Mucosa of rectum (tissue), 2 donors: Measurements from ENCODE around the gene BEGAIN.

Experiments
- H3K27ac ChIP-seq, 2 donors: one replicate each; pipeline ENCODE4 v1.7.0; 2013; ENCODE audit warnings: inconsistent platforms in 2 of 2, low read depth in 2 of 2, low read length in 2 of 2
- H3K27me3 ChIP-seq, 2 donors: one replicate each; pipeline ENCODE4 v1.7.0; 2013; ENCODE audit warnings: low read length in 2 of 2; ENCODE audit not compliant: control insufficient read depth in 2 of 2, insufficient read depth in 2 of 2
- H3K36me3 ChIP-seq, 2 donors: one replicate each; pipeline ENCODE4 v1.7.0; 2013; ENCODE audit warnings: low read length in 2 of 2; ENCODE audit not compliant: control insufficient read depth in 2 of 2, insufficient read depth in 2 of 2
- H3K4me1 ChIP-seq, 2 donors: one replicate each; pipeline ENCODE4 v1.7.0; 2013; ENCODE audit warnings: low read length in 2 of 2, mild to moderate bottlenecking in 1 of 2; ENCODE audit not compliant: control insufficient read depth in 2 of 2, insufficient read depth in 2 of 2
- H3K4me3 ChIP-seq, 2 donors: one replicate each; pipeline ENCODE4 v1.7.0; 2013; ENCODE audit warnings: low read length in 2 of 2
- H3K9ac ChIP-seq, 2 donors: one replicate each; pipeline ENCODE4 v1.7.0; 2013; ENCODE audit warnings: low read length in 2 of 2, low read depth in 1 of 2, mild to moderate bottlenecking in 1 of 2
- H3K9me3 ChIP-seq, 2 donors: one replicate each; pipeline ENCODE4 v1.7.0; 2013; ENCODE audit warnings: low read length in 2 of 2; ENCODE audit not compliant: control insufficient read depth in 2 of 2
- donor health status: healthy.
- donor health status: Normal muscosa, but diverticular disease.

BEGAIN gene

DNA sequence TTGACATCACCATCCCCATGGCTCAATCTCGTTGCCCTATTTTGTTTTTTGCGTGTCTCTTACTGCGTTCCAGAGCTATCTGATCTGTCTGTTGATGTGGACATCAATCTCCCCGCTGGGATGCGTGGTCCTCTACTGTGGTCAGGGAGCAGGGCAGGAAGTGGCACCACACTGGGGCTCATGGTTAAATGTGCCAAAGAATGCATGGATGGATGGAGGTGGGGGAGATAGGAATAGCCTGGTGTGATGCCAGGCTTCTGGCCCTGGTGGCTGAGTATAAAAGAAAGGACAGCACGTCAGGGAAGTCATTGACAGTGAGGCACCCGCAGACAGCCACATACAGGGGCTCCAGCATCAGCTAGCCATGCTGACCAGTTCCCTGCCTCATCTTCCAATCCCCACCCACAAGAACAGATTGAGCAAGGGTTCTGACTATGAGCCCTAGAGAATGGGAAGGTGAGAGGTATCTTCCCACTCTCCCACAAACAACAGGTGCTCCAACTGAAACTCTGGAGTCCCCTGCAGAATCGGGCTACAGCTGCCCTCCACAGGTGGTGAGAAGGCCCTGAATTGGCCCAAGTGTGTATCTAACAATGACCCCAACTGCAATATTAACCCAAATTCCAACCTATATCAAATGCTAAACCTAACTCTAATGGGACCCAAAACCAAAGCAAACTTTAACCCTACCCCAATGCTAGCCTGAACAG lies 2.7 kb upstream of the BEGAIN start:
- no peaks in the 10 kb centered on the region for H3K9me3 ChIP-seq
- no peaks in the 10 kb centered on the region for H3K36me3 ChIP-seq
- peaks cover 9 to 11% of the 10 kb centered on the region in 2 donors for H3K27me3 ChIP-seq

DNA sequence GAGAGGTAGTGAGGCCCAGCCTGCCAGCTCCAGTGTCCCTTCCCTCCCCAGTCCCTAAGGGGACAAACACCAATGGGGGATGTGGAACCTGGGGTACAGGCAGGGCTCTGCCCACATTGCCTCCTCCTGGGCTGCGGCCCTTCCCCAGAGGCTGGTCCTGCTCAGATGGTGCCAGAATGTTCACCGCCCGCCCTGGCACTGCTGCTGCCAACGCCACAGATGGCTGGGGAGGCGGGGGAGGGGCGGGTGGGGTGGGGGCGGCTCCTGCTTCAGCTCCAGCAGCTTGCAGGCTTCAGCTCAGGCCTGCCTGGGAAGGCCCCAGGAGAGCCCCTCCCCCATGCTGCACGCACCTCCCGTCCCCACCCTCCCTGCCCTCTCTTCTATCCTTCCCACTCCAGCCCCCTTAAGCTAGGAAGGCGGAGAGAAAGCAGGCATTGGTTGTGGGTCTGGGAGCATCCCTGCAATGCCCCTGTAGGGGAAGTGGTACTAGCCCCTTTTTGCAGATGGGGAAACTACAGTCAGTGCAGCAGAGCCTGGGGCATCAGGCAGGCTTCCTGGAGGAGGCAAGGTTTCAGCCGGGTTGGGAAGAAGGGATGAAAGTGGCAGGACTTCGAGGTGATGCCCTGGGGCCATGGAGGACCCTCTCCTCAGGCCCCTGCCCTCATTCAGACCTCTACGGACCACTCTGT lies 2.0 kb upstream of the BEGAIN start:
- Histone ChIP-seq H3K4me1 (peaks cover 5 to 6% of the 10 kb centered on the region in 2 donors), H3K27me3 (peaks cover 8 to 9% of the 10 kb centered on the region in 2 donors), H3K27ac (no peak overlapping the region), H3K9me3 (no peaks in the 10 kb centered on the region), H3K9ac (no peak overlapping the region), H3K36me3 (no peaks in the 10 kb centered on the region), H3K4me3 (no peak overlapping the region)

More for the DNA sequence above, 2.7 kb upstream of the BEGAIN start:
- H3K4me3 ChIP-seq, result no peak overlapping the region
- H3K27ac ChIP-seq, result no peak overlapping the region
- H3K9ac ChIP-seq, result no peak overlapping the region
- H3K4me1 ChIP-seq, result peaks cover 5 to 6% of the 10 kb centered on the region in 2 donors

DNA sequence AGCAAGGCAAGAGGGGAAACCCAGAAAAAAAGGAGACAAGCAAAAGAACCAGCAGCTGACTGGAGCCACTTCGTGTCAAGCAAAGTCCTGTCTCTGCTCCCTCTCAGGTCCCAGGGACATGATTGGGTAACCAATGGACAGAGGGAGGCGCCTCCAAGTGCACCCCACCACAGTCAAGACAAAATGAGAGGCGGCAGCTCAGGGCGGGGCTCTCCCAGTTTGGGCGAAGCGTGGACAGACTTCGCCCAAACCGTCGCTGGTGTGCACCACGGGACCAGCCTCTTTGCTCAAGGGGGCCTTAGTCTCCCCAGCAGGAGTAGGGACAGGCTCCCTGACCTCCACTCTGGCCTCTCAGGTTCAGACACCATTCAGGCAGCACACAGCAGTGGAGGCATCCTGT lies 1.5 kb upstream of the BEGAIN start:
- Histone ChIP-seq H3K4me3 (no peak overlapping the region), H3K9me3 (no peaks in the 10 kb centered on the region), H3K27ac (no peak overlapping the region), H3K36me3 (no peaks in the 10 kb centered on the region), H3K27me3 (peaks cover 8 to 9% of the 10 kb centered on the region in 2 donors), H3K9ac (no peak overlapping the region), H3K4me1 (peaks cover 5 to 6% of the 10 kb centered on the region in 2 donors)

DNA sequence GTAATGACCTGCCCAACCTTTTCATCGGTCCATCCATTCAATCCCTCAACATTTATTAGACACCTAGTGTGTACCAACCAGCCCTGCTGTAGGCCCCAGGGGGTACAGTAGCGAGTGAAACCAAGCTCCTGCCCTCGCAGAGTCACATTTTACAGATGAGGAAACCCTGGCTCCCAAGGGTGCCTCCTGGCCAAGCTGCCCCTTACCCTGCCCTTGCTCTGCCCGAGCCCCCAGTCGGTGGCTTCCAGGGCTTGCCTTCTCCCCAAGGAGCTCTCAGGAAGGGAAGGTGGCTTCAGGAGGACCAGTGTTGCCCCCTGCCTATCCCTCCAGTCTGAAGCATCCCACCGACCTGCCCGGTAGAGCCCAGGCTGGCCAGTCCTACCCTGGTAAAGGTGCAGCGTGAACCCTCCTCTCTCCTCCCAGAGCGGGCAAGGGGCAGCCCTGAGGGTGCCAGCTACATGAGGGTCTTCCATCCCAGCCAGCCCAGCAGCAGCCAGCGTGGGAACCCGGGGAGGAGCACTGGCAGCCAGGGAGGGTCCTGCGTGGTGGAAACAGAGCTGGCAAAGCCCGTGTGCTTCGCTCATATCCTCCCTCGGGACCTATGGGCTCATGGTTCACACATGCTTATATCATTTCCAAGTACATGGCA lies 670 bp upstream of the BEGAIN start:
- peaks cover 8 to 9% of the 10 kb centered on the region in 2 donors for H3K27me3 ChIP-seq
- H3K9me3 ChIP-seq, result no peaks in the 10 kb centered on the region
- H3K4me1 ChIP-seq, result peaks cover 5 to 6% of the 10 kb centered on the region in 2 donors
- no peak overlapping the region for H3K9ac ChIP-seq
- no peak overlapping the region for H3K4me3 ChIP-seq
- no peak overlapping the region for H3K27ac ChIP-seq
- H3K36me3 ChIP-seq, result no peaks in the 10 kb centered on the region

DNA sequence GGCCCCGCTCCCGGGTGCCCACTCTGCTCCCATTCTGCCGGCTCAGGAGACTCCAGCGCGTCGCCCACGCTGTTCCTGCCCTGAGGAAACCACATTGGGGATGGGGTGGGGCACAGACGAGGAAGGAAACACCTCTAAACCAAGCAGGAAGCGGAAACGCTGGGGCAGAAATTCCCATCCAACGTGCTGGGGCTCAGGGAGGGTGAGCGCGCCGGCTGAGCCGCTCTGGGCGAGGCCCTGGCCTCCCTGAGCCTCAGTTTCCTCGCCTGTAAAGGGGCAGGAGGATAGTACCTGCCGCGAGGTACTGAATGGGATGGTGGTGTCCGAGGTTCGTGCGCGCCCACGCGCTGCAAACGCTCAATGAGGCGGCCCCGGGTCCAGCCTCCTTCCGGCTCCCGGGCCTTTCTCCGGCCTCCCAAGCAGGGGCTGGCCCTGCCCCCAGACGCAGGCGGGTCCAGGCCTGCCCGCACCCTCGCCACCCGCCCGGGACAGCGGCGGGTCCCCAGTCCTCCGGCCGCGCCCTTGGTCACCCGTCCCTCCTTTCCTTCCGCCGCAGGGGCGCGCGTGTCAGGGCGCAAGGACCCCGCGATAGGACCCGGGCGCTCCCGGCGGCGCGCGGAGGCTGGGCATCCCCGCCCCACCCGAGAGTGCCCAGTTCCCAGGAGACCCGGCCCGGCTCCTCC lies 673 bp downstream of the BEGAIN start:
- peaks cover 8 to 9% of the 10 kb centered on the region in 2 donors for H3K27me3 ChIP-seq
- H3K9ac ChIP-seq, result peak overlapping the region in 1 of 2 donors; percentile 53

DNA sequence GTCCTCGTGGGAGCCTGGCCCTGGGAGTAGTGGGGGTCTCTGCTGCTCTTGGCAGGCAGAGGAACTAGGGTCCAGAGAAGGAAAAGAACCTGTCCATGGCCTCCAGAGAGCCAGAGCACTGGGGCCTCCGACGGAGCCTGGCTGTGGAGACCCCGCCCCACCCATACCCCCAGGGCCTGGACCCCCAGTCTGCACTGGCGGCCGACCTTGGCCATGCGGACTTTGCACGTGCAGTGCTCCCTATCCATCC lies 1.1 kb downstream of the BEGAIN start:
- Histone ChIP-seq H3K4me1 (peaks cover 5 to 6% of the 10 kb centered on the region in 2 donors), H3K9me3 (no peaks in the 10 kb centered on the region), H3K36me3 (no peaks in the 10 kb centered on the region), H3K27ac (no peak overlapping the region), H3K9ac (no peak overlapping the region), H3K4me3 (peak overlapping the region in 1 of 2 donors; percentile 60), H3K27me3 (peaks cover 8 to 9% of the 10 kb centered on the region in 2 donors)

More for the DNA sequence above, 673 bp downstream of the BEGAIN start:
- Histone ChIP-seq H3K9me3 (no peaks in the 10 kb centered on the region), H3K27ac (no peak overlapping the region), H3K4me1 (peaks cover 5 to 6% of the 10 kb centered on the region in 2 donors), H3K4me3 (peak overlapping the region; percentile 56 to 60), H3K36me3 (no peaks in the 10 kb centered on the region)

DNA sequence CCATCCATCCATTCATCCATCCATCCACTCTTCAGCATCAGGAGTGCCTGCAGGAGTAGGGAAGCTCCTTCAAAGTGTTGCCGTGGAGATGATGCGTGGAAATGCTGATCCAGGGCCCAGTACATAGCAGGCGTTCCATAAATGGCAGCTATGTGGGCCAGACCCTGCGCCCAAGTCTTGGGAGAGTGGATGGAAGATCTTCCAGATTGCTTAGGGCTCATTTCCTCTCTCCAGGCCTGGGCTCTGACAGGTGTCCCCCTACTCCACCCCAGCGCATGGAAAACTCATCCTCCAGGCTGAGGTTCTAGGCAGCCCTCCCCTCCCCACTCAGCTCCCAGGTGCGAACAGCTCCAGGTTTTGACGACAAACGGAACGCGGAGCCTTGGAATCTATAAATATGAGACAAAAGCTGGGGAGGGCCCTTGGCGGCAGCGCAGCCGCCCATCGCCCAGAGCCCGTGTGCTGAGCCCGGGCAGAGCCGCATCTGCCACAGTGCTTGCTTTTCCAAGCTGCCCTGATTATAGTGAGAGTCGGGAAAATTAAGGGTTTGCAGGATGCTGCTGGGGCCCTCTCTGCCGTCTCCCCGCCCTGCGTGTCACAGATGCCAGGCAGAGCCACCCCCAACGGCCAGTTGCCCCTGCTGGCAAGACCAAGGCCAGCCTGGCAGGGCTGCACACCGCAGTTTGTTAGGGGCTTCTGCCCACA lies 1.6 kb downstream of the BEGAIN start:
- Histone ChIP-seq H3K9me3 (no peaks in the 10 kb centered on the region), H3K4me1 (peaks cover 5 to 6% of the 10 kb centered on the region in 2 donors), H3K27me3 (peaks cover 8 to 9% of the 10 kb centered on the region in 2 donors), H3K9ac (no peak overlapping the region), H3K4me3 (no peak overlapping the region), H3K36me3 (no peaks in the 10 kb centered on the region), H3K27ac (no peak overlapping the region)

DNA sequence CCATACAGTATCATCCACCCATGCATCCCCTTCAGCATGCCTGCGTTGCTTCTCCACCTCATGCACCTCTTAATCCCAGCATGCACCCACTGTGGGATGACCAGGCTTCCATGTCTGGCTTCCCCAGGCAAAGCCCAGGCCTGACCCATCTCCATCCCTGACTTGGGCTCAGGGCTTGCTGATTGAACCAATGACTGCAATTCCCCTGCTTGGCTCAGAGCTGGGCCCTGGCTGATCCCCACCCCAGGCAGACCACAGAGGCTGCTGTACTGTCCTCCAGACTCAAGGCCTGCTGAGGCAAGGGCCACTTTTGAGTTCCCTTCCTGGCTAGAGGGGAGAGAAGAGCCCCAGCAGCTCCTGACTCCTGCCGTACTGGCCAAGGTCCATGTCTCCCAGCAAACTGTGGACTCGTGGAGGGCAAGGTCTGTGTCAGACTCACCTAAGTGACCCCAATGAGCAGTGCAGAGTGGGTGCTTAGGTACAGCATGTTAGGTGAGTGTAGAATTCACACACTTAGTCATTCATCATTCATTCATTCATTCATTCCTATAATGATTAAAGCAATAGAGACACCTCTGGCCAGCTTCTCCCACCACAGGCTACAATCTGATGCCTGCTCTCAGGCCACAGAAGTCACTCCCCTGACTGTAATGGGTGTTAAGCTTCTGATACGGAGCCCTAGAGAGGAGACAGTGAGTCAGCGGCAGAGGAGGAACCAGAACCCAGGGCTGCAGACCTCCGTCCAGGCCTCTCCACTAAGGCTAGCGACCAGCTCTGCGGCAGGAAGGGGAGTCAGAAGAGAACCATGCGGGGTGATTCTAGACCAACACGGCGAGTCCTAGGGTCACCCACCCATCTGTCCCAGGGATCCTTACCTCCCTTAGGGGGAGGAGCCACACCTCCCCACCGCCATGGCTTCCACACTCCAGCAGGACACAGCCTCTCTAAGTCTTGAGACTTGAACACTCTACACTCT lies 2.9 kb downstream of the BEGAIN start:
- H3K4me3 ChIP-seq, result no peak overlapping the region
- H3K36me3 ChIP-seq, result no peaks in the 10 kb centered on the region
- H3K27ac ChIP-seq, result no peak overlapping the region
- peaks cover 5 to 6% of the 10 kb centered on the region in 2 donors for H3K4me1 ChIP-seq
- peaks cover 6 to 8% of the 10 kb centered on the region in 2 donors for H3K27me3 ChIP-seq
- H3K9ac ChIP-seq, result no peak overlapping the region
- no peaks in the 10 kb centered on the region for H3K9me3 ChIP-seq

DNA sequence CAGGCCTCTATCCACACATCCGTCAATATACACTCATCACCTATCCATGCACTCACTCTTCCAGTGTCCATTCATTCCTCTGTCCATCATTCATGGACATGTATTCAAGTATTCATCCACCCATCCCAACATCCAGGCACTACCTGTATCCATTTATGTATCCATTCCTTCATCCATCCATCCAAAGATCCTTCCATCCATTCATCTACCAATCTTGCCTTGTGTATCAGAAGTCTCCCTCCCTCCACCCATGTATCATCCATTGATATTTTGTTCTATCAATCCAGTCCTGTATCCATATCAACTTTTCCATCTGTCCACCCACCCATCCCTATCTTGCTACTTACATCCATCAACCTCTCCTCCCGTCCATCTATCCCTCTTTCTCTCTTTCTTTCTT lies 4.0 kb downstream of the BEGAIN start:
- no peaks in the 10 kb centered on the region for H3K36me3 ChIP-seq
- peaks cover 5 to 7% of the 10 kb centered on the region in 2 donors for H3K27me3 ChIP-seq
- no peak overlapping the region for H3K27ac ChIP-seq
- no peak overlapping the region for H3K9ac ChIP-seq
- no peak overlapping the region for H3K4me3 ChIP-seq
- H3K9me3 ChIP-seq, result no peaks in the 10 kb centered on the region
- H3K4me1 ChIP-seq, result peaks cover 5 to 6% of the 10 kb centered on the region in 2 donors
